ENCODE measurements around the gene HSF2BP.

DNA sequence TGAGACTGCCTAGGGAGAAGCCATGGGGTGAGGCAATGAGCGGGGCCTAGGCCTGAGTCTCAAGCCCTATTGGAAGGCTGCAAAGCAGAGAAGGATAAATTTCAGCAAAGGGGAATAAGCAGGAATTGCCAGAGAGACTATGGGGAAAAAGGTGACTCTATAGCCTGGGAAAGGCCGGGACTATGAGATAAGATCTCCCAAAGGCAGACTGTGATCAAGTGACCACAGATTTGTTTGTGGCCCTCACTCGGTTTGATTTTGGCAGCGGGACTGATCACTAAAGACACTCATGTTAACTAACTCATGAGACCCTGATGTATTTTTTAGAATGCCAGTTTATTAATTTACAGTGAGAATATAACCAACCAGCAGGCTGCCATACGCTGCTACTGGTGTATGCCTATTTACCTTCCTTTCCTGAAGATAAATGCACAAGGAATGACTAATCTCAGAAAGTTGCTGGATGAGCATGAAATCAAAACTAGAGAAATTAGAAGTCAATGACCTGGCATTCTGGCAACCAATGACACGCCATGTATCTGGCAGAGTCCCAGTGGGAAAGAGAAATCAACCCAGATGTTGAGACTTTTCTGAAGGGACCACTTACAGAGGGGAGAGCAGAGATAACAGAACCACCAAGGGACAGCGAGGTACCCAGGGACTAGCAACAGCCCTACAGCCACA, 4.3 kb downstream of the HSF2BP start:
- no peak for TF ChIP-seq REST (IDR thresholded peaks at IDR 0.05; ENCODE audit: insufficient replicate concordance, low read depth)
- no peak for TF ChIP-seq CTCF (IDR thresholded peaks at IDR 0.05; ENCODE audit: insufficient read depth, low read length)
- no peak for TF ChIP-seq GABPA (IDR thresholded peaks at IDR 0.05; ENCODE audit: low read depth)
- no peak for TF ChIP-seq POLR2AphosphoS5 (IDR thresholded peaks at IDR 0.05; ENCODE audit: low read depth)

Data from HL-60 (cell line).